HG02885 (cell line): ENCODE results near the gene CCHCR1.
A peak's percentile ranks its signal among the peaks of the same experiment; 100 is the strongest.

Source experiments
- ATAC-seq: cut with Tn5 transposase; IDR thresholded peaks from one replicate; pipeline ENCODE4 v1.9.1; 2021; ENCODE audit warnings: mild to moderate bottlenecking; ENCODE audit not compliant: unreplicated experiment, poor library complexity

The CCHCR1 gene

DNA sequence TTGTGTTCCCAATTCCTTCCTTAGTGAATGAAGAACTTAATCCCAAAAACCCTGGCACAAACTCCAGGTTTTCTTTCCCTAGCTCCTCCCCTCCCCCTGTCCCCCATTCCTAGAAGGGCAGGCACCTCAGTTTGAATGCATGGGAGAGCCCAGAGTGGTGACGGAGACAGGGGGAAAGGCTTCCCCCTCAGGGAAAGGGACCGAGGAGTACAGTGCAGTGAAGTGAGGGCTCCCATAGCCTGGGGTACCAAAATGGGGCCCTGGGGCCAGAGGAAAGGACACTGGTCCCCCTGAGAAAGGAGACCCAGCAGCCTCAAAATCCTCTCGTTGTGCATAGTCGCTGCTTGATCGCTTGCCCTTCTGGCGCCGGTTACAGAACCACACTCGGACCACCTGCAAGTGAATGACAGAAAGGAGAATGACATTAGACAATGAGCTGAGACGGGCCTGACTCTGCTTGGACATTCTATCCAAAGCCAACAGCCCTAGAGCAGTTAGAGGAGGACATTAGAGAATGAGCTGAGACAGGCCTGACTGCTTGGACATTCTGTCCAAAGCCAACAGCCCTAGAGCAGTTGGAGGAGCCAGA is 7.0 kb upstream of the CCHCR1 start:
- peak; percentile 15 for ATAC-seq

DNA sequence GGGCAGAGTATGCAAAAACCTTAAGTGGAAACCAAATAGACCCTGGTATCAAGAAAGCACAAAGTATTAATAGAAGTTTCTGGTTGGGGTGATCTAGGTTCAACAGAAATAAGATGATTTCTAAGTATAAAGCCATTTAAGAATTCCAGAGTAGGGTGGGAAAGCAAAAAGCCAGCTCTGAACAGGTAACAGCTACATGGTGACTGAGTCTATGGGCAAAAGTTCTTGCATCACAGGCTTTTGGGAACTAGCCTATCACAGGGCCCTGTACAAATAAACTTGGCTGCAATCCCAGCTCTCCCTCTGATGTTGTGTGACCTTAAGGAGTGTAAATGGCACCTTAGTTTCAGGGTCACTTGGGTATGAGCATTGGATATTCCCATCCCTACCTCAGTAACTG is 6.3 kb upstream of the CCHCR1 start:
- no peak for ATAC-seq

DNA sequence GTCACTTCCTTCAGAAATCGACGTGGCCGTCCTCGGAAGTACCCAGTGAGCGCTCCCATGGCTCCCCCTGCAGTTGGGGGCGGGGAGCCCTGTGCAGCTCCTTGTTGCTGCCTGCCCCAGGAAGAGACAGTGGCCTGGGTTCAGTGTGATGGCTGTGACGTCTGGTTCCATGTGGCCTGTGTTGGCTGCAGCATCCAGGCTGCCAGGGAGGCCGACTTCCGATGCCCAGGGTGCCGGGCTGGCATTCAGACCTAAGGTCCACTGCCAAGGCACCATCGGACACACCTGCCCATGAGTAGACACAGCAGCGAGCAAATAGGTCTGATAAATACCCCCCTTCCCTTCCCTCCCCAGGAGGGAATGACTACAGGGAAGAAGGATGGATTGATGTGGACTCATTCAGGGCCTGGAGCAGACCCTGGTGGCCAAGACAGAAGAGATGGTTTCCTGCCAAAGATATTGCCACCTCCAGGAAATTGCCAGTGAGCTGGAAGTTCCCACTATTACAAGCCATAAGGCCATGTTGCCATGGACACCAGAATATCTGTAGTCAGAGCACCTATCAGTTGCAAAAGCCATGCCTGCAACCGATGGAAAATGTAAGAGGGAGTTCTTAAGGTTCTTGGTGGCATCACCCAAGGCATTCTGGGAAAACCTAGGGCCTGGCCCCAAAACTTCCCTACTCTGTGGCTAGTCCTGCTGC is 5.0 kb upstream of the CCHCR1 start:
- no peak for ATAC-seq

DNA sequence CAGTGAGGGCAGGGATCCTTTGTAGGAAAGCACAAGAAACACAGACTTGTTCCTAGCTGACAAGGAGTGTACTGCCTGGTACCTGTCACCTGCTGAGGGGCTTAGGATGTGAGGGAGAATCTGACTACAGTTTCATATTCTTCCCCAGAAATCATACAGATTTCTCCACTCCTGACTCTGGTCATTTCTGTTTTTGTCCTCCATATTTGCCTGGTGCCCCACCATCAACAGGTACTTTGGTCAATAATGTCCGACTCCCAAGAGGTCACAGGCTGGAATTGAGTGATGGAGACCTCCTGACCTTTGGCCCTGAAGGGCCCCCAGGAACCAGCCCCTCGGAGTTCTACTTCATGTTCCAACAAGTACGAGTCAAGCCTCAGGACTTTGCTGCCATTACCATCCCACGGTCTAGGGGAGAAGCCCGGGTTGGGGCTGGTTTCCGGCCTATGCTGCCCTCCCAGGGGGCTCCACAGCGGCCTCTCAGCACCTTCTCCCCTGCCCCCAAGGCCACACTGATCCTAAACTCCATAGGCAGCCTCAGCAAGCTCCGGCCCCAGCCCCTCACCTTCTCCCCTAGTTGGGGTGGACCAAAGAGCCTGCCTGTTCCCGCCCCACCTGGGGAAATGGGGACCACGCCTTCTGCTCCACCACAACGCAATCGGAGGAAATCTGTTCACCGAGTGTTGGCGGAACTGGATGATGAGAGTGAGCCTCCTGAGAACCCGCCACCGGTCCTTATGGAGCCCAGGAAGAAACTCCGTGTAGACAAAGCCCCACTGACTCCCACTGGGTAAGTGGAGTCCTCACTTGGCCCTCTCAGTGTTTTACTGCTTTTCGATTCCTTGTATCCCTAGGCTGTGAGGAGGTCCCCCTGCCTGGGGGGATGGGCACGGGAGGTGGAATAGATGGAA is 3.9 kb upstream of the CCHCR1 start:
- ATAC-seq = no peak

DNA sequence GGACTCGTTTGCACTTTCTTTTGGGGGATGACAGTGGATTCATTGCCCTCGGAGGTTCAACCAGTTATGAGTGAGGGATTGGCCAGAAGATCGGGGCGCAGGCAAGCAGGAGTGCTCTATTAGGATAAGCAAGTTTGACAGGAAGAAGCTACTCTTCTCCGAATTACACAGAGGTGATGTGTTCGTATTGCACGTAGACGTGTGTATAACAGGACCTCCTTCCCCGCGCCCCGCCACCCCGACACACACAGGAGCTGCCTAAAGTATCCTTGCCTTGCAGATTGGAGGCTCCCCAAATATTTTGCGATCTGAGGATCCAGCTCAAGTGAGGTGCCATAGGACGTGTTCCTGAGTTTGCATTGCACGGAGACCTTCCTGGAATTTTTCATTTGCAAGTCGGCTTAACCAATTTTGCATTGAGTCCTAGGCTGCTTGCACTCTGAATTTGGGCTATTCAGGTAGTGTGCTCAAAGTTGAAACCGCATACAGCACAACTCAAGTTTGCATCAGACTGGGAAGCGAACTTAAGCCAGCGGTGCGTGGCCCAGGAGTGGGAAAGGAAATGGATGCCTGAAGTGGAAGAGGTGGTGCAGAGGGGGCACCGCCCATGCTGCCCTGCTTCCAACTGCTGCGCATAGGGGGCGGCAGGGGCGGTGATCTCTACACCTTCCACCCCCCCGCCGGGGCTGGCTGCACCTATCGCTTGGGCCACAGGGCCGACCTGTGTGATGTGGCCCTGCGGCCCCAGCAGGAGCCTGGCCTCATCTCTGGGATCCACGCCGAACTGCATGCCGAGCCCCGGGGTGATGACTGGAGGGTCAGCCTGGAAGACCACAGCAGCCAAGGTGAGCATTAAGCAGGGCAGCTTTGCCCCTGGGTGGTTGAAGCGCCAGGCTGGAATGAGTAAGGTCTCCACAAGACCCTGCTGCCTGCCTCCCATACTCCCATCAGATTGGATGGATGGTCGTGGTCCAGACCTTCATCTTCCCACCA is 1.6 kb upstream of the CCHCR1 start:
- peak; percentile 1 for ATAC-seq

DNA sequence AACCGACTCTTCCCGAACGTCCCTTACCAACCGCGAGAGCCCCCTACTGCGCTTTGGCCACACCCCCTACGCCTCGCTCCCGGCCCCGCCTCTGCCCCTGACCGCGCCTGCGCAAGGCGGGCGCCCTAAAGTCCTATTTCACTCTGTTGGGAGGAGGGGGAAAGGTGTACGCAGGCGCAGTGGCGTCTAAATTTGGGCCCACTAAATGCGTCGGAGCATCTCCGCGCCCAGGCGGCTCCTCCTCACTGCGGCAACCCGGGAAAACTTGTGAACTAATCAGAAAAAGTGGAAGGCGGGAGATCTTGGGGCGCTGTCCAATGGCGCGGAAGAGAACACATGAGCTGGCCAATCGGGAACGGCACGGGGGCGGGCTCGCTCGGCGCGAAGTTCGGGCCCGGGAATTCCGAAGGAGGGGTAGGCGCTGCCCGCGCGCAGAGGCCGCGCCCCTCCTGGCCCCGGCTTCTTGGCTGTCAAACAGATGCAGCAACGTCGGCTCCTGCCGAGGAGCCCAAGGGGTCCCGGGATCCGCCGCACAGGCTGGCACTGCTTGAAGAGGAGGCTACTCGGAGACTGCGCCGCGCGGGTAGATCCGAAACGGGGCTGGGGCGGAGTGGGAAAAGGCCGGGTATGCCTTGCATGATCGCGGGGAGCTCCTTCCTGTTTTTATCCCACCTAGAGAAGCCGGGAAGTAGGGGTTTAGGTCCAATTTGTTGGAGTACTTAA is 699 bp upstream of the CCHCR1 start, which contains the start of gene TCF19:
TSS of gene TCF19 (plus strand) at position 450 of the 723 bp plus-strand sequence. CDS start 881 bp downstream, outside the sequence.
- ATAC-seq = peak; percentile 87

DNA sequence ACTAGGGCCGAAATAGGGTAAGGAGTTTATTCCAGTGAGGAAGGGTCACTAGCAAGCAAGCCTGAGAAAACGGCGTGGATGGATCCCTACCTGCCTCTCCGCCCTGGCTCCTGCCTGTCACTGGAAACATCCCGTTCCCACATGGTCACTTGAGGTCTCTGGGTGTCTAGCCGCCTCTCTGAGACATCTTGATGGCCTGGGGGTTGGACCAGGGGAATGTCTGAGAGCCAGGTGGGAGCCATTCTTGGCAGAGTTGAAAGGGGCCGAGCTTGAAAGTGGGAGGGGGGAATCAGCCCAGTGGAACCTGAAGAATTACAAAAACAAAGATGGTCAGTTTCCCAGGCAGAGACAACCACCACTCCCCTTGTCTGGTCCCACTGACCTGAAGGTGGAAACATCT is 961 bp downstream of the CCHCR1 start:
- no peak for ATAC-seq

DNA sequence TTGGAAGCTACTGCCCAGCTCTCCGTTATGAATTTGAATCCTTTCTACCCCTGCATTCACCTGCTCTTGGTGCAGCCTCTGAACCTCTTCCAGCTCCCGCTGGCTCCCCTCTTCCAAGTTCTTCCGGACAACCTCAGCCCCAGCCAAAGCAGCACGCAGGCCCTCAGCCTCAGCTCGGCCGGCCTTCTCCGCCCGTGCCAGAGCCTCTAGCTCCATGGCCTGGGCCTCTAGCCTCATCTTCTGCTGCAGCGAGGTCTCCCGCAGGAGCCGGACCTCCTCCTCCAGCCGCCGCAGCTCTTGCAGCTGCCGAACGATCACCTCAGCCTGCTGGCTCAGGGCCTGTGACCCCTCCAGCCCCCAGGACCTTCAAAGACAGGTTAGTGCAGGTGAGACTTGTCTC is 3.2 kb downstream of the CCHCR1 start:
- ATAC-seq = no peak

DNA sequence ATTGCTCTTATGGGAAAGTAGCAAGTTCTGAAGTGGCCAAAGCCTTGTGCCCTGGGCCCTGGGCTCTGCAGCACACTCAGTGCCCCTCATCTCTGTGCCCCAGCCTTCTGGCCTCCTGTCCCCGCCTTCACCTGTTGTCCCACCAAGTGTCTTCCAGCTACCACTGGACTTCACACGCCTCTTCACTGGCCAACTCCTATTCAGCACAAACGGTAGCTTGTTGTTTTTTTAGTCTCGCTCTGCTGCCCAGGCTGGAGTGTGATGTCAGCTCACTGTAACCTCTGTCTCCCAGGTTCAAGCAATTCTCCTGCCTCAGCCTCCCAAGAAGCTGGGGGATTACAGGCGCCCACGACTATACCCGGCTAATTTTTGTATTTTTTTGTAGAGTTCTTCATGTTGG is 4.8 kb downstream of the CCHCR1 start:
- no peak for ATAC-seq

DNA sequence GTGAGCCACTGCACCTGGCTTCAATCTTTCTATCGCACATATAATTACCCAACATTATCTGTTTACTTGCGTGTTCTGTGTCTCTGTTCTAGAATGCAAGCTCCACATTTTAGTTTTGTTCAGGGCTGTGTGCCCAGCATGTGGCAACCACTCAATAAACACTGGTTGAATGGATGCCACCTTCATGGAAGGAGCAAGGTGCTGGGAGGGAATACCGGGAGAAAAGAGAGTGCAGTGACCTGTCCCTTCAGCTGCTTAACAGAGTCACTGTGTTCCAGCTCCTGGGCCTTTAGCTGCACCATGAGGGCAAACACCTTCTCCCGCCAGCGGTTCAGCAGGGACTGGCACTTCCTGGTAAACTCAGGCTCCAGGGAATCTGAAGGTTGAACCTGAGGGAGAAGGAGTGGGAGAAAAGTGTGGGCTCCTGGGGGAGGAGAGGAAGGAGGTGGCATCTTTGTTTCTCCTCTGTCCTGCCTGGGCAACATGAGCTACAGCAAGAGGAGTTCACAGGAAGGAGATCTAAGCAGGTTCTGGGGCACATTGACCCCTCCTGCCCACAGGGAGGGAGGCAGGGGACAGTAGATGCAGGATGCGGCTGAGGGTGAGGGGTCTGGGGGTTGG is 7.7 kb downstream of the CCHCR1 start:
- ATAC-seq = no peak

DNA sequence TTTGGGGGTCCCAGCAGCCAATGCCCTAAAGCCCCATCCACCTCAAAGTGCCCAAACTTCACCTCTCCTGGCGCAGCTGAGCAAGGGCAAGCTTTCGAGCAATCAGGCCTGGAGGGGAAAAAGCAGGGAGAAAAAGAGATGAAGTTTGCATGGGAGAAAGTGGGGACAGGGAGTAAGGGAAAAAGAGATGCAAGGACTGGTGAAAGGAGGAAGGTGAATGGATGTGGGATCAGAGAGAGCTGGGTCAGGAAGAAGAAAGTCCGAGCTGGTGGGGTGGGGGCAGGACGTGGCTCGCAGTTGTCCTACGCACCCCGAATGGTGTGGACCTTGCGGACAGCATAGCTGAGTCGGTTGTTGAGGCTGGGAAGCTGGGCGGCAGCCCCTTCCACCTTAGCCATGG is 12.2 kb downstream of the CCHCR1 start:
- ATAC-seq = no peak

DNA sequence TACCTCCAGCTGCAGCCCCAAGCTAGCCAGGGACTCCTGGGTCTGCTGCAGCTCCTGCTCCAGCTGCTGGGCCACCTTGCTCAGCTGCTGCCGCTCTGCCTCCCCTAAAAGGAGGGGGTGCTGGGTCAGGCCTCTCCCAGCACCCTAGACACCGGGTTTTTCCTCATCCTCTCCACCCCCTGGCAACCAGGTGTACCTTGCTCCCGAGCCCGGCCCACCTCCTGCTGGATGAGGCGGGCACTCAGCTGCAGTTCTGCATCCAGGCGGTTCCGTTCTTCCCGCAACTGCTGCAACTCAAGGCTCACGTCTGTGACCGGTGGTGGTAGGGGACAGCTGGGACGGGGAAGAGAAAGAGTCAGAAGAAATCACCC is 12.6 kb downstream of the CCHCR1 start:
- no peak for ATAC-seq

DNA sequence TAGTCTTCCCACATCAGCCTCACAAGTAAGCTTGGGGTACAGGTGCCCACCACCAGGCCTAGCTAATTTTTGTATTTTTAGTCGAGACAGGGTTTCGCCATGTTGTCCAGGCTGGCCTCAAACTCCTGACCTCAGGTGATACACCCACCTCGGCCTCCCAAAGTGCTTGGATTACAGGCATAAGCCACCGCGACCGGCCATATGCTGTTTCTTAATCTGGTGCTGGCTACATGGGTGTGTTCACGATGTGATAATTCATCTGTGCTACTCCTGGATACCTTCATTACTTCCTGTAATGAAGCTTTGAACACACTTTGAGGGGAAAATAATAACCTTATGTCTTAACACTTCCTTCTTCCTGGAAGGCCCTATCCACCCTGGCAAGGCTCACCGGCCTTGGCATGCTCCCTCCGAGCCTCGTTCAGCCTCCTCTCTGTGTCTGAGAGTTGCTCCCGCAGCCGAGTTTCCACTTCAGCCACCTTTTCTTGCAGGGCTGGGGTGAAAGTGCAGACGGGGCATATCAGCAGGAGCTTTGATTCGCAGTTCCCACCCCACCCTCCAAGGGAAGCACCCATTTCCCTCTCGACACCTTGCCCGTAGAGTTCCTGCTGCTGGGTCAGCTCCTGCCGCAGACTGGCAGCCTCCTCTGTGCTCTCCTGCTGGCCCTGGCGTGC is 13.2 kb downstream of the CCHCR1 start:
- ATAC-seq = no peak

DNA sequence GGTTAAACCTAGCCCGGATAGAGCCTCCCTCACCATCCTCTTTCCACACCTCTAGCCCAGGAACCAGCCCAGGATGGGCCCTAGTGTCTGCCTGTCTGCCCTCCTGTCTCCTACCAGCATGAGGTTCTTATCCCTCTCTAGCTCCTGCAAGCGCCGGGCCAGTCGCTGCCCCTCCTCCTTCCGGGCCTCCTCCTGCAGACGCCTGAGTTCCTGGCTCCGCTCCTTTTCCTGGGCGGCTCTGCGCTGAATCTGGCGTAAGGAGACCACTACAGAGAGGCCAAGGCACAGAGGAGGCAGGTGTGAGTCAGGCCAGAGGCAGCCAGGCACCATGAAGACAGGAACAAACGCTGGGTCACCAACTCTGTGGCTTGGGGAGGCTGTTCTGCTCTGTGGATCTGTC is 14.5 kb downstream of the CCHCR1 start:
- no peak for ATAC-seq

DNA sequence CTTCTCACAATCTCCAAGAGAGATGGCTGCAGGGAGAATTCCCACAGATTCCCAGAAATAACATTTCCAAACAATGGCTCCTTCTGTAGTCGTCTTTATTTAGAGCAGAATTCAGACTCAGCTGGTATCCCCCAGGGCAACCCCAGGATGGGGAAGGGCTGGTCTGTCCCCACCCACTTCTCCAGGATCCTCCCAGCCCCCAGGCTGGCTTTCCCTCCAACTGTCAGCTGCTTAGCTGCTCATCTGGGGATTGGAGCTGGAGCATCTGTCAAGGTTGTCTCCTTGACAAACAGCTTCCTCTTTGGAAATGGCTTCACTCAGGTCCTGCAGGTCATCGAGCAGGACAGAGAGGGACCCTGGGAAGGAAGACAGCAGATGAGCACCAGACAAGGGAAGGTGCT is 15.2 kb downstream of the CCHCR1 start:
- no peak for ATAC-seq

DNA sequence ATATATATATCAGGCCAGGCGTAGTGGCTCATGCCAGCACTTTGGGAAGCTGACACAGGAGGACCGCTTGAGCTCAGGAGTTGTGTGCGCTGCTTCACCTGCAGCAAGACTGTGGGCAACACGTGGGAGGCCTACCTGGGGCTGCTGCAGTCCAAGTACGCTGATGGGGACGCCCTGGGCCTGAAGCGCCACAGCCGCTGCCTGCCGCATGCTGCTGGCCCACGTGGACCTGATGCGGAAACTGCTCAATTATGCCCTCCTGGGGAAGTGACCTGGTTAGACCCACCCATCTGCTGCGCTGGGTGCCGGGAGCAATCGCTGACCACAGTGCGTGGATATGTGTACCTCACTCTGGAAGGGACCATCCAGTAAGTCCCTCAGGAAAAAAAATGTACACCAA is 17.0 kb downstream of the CCHCR1 start:
- ATAC-seq = no peak

DNA sequence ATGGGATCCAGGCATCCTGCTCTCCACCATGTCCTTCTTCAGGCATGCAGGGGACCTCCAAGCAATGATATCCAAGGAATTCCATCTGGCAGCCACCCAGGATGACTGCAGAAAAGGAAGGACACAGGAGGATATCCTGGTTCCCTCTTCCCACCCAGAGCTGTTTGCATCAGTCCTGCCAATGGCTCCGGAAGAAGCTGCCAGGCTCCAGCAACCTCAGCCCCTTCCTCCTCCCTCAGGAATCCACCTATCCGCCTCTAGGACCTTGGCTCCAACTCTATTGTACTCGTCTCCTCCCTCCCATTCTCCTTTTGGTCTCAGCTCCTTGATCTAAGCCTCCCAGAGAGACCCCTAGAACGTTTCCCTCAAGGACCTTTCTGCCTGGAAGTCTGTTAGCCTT is 18.0 kb downstream of the CCHCR1 start:
- no peak for ATAC-seq

DNA sequence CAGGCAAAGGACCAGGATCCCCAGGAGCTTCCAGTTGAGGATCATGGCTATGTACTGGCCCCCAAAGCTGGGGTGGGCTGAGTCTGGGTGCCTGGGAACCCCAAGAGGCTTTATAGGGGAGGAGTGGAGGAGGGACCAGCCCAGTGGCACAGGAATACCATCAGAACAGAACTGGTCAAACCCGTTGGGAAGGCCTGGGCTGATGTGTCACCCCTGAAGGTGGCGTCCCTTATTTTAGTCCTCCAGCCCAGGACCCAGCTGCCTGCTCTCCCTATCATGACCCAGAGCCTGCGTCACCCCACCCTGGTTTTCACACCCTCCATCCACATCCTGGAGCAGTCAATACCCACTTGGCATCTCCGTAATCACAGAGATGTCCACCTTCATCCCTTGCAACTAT is 18.6 kb downstream of the CCHCR1 start, which contains the start of gene PSORS1C2:
TSS of gene PSORS1C2 (minus strand) at position 85 of the 400 bp plus-strand sequence. CDS start at position 45, 40 bp downstream.
- ATAC-seq = no peak
